GM21786 (cell line): Measurements from ENCODE around the gene CDH4.

Experiments used
- ATAC-seq: cut with Tn5 transposase; IDR thresholded peaks from one replicate; pipeline ENCODE4 v1.9.1; 2021; ENCODE audit not compliant: unreplicated experiment

Gene CDH4

DNA sequence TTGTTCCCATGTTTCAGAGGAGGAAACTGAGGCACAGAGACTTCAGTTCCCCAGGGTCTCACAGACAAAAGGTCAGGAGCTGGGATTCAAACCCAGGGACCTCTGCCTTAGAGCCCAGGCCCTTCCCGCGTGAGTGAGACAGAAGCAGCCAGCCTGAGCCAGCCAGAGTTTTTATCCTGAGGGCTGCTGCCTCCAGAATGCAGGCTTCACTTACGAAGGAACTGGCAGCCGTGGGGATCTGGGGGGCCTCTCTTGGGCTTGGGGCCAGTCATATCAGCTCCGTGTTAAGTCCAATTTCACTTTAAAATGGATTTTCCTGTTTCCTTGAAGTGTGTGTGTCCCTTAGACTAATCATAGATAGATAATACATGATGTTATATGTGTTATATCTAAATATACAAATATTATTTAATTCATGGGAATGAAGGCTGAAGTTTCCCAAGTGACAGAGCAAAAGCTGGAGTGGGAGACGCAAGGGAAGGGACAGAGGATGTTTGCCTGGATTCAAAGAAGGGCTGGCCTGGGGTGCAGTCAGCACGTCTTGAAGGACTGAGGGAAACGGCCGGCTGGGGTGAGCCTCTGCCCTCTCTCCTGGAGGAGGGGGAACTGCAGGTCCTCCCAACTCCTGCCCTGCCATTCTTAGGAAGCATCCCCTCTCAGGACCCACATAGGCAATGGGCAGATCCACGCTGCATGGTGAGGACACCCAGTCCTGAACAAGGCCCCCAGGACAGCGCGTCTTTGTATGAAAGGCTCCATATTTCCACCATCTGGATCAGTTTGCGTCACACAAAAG lies 320.1 kb downstream of the CDH4 start:
- ATAC-seq: no peak

- ATAC-seq: no peak
Measured at GRCh38 chr20:61572789-61573188, 320.7 kb downstream of the CDH4 start.

DNA sequence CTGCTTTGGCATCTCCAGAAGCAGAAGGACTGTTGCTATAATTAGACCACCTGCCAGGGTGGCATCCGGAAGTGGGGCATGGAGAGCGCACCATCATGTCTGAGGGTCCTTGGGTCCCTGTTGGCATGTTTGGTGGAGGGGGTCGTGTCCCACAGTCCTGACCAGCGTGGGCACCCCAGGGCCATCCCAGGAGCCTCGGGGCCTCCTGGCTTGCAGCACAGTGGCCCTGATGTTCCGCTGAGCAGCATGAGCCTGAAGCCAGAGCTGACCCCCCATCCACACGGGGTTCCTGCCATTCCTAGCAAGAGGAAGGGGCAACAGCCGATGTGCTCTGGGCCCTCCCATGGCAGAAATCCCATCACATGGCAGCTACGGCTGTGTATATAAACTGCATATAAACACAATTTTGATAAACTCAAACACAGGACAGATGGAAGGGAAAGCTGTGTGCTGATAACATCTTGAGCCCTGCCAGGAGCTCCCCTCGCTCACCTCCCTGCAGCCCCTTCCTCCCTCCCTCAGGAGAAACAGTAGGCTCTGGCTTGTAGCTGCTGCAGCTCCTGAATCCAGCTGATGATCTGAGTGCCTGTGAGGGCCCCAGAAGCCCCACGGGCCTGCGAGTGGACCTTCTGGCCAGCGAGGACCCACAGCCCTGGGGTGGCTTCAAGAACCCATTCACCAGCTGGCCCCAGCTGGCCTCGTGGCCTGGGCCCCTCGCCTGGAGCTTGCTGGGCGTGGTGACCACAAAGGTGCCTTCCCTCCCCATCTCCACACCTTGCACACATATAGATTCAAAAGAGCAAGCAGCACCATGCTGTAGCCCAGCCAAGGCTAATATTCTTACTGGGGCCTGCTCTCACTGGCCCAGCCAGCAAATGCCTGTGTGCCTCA lies 321.6 kb downstream of the CDH4 start:
- no peak for ATAC-seq

- ATAC-seq: no peak
Measured at GRCh38 chr20:61575151-61575937, 323.3 kb downstream of the CDH4 start.

DNA sequence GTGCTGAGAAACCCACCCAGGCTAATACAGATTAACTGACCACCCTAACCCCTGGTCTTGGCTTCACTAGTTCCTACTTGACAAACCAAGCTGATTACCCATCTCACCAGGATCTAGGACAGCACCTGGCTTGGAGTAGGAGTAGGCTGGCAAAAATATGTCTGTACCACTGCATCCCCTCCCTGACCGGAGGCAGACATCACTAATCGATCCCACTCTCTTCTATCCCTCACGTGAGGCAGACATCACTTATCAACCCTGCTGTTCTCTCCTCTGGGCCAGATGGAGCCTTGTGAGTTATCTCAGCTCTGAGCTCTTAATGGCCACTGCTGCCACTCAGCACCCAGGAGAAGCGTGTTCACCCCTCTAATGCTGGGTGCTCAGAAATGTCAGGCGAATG lies 324.3 kb downstream of the CDH4 start:
- no peak for ATAC-seq

- ATAC-seq: no peak
Measured at GRCh38 chr20:61577065-61577464, 325.0 kb downstream of the CDH4 start.

GRCh38 chr20:61579908-61580307 lies 327.8 kb downstream of the CDH4 start:
- no peak for ATAC-seq

GRCh38 chr20:61580958-61581824 lies 329.1 kb downstream of the CDH4 start:
- ATAC-seq: no peak

- no peak for ATAC-seq
Measured at GRCh38 chr20:61581825-61582188, 329.7 kb downstream of the CDH4 start.

DNA sequence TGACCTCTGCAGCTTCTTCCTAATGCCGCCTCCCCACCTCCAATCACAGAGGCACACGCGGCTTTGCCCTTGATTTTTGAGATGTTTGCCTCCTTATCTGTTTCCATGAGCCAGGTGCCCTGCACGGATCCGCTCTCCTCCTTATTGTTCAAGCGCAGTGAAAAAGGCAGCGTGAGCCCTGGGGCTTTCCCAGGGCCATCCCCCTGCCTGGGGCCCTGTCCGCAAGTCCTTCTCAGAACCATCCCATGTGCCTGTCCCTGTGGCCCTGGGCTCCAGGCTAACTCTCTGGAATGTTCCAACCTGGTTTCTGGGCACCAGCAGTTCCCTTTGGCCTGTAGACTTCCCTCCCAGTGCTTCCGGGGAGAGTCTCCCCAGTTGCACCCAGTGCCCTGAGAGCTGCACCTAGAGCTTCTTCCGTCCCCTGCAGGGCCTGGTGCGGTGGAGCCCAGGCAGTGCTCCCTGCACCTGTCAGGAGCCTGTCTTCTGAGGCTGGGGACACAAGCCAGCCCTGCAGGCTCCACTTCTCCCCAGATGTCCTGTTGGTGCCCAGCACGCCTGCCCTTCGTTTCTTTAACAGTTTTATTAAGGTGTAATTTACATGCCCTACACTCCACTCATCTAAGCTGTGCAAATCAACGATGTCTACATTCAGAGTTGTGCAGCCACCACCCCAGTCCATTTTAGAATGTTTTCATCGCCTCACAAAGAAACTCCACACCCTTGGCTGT lies 330.3 kb downstream of the CDH4 start:
- ATAC-seq: no peak

DNA sequence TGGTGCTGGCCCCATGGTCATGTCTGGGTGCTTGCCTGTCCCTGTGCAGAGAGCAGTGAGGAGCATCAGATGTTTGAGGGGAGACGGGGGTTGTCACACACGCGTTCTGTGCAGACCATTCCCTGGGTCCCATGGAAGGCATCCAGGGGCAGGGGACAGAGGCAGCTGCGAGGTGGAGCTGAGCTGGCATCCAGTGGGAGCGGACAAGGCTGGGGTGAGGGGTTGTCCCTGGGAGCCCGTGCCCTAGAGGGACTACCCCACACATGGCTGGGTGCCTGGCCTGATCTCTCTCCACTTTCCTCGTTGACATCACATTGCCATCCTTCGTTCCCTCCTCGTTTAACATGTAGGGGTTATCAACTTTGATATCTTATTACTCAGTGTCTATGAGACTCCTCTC lies 331.3 kb downstream of the CDH4 start:
- no peak for ATAC-seq

GRCh38 chr20:61584851-61585250 lies 332.8 kb downstream of the CDH4 start:
- ATAC-seq: no peak

GRCh38 chr20:61585764-61586163 lies 333.7 kb downstream of the CDH4 start:
- ATAC-seq: no peak

DNA sequence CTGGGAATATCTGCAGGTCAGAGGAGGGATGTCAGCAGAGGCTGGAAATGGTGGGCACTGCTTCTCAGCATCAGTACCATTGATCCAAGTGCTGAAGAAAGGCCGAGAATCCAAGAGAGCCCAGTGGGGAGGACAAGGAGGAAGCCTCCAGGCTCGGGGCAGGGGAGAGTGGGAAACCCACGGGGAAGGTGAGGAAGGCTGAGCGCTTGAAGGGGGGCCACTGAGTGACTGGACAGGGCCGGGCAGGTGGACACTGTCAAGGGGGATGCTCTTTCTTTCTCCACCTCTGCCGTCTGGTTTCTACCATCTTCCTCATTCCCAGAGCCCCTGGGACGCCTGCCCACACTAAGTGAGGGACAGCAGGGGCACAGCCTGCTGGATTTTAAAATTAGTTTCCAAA lies 335.0 kb downstream of the CDH4 start:
- ATAC-seq: no peak

- ATAC-seq: no peak
Measured at GRCh38 chr20:61587681-61588289, 335.7 kb downstream of the CDH4 start.

DNA sequence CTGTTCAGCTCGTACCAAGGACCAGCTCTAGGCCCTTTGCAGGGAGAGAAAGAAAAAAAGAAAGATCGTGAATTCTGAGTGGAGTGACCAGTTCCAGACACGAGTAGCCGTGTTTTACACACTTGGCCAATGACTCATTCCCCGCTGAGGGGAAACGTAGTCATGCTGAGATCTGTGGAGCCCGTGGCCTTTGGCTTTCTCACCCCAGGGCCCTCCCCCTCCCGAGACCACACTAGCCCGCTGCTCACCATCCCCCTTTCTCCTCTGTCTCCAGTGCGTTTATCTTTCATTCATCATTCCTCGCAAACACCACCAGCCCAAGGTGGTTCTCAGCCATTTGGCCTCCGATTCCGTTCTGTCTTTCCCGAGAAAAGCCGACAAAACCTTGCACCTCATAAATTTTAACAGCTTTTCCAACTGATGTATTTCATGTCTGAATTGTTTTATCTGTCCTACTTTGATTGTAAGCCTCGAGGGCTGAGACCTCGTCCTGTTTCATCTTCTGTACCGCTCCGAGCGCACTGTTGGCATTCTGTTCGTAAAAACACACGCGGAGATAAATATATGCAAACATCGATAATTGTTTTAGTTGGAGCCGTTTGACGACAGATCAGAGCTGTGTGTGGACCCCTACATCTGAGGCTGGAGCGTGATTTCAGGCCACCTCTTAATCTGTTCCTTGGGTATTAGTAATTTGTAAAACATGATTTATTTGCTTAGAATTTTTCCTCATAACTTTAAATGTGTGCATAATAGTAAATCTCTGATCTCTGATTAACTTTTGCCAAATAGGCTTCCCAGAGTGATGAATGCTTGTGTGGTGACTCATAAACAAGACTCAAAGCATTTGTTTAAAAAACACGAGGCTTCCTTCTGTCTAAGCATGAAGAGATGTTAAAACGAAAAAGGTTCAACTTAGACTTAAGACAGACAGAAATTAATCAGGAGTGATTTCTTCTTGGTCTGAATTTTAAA lies 336.6 kb downstream of the CDH4 start:
- no peak for ATAC-seq

DNA sequence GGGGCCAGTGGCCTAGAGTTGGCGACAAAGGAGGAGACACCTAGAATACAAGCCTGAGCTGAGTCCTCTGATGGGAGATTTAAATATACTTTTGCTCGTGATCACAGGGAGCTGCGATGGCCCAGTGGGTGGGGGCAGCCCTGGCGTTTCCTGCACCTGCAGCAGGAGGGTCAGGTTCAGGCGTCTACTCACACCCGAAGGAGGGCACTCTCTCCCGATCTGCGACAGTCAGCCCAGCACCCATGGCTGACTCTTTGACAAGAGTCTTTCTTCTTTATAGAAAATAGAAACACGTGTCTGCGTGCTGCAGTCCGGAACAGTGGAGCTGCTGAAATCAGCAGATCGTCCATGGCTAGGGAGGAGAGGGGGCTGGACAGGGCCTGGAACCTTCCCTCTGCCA lies 338.2 kb downstream of the CDH4 start:
- ATAC-seq: no peak

- no peak for ATAC-seq
Measured at GRCh38 chr20:61593516-61593915, 341.5 kb downstream of the CDH4 start.
